Caco-2 (cell line): ENCODE results near the gene TMPRSS3. TPM values are rescaled to one million over a fixed set of nuclear protein-coding genes. Genes with fewer than 3 reads are reported as not detected.

Source experiments
- BruUV-seq: library from RNA; stranded (reverse); fragments of 400-500 nt; replicated peaks from 2 replicates; lab custom pipeline; 2021; lab: Mats Ljungman, UMichigan
- CTCF ChIA-PET: fragments of 300-600 bp; sonication (Branson Sonifier 250); formaldehyde crosslinking; loops from one replicate; lab custom pipeline; 2022; ENCODE audit warnings: antibody characterized with exemption; lab: Charles Lee
- POLR2A ChIA-PET: fragments of 300-600 bp; sonication (Branson Sonifier 250); formaldehyde crosslinking; loops from one replicate; lab custom pipeline; 2022; ENCODE audit warnings: antibody characterized with exemption; lab: Charles Lee
- DNase-seq, 2 experiments: peaks; one replicate each; pipeline versions ENCODE4 v3.0.0 to v3.0.0-alpha.2; 2020 to 2022
- H3K27me3 ChIP-seq: replicated peaks from 2 replicates; pipeline ENCODE4 v1.6.0; 2011; ENCODE audit warnings: low read length; ENCODE audit not compliant: control insufficient read depth, insufficient read depth
- H3K36me3 ChIP-seq: 2 replicates; pipeline ENCODE4 v1.5.1; 2011; ENCODE audit warnings: low read length; ENCODE audit not compliant: control insufficient read depth, insufficient read depth
- H3K4me1 ChIP-seq: fragments of 250-450 bp; sonication (Bioruptor Pico); 2 replicates; pipeline ENCODE4 v1.5.1; 2020; ENCODE audit warnings: mild to moderate bottlenecking
- H3K4me3 ChIP-seq: 2 replicates; pipeline ENCODE4 v1.5.1; 2011; ENCODE audit warnings: low read depth, mild to moderate bottlenecking, control low read depth, low read length
- H3K9me3 ChIP-seq: fragments of 250-450 bp; sonication (Bioruptor Pico); 2 replicates; pipeline ENCODE4 v1.5.1; 2020; ENCODE audit warnings: mild to moderate bottlenecking, moderate library complexity
- H3K27ac Mint-ChIP-seq: one replicate; pipeline ENCODE4 v1.8.0; 2022; ENCODE audit warnings: mixed read lengths; ENCODE audit not compliant: unreplicated experiment
- H3K27me3 Mint-ChIP-seq: one replicate; pipeline ENCODE4 v1.8.0; 2022; ENCODE audit warnings: mixed read lengths; ENCODE audit not compliant: insufficient read depth, unreplicated experiment
- H3K36me3 Mint-ChIP-seq: one replicate; pipeline ENCODE4 v1.8.0; 2022; ENCODE audit warnings: mild to moderate bottlenecking, mixed read lengths; ENCODE audit not compliant: insufficient read depth, unreplicated experiment
- H3K4me1 Mint-ChIP-seq: one replicate; pipeline ENCODE4 v1.8.0; 2022; ENCODE audit warnings: low read depth, mixed read lengths; ENCODE audit not compliant: unreplicated experiment
- H3K4me3 Mint-ChIP-seq: one replicate; pipeline ENCODE4 v1.8.0; 2022; ENCODE audit warnings: mild to moderate bottlenecking, moderate library complexity, mixed read lengths; ENCODE audit not compliant: unreplicated experiment
- H3K9me3 Mint-ChIP-seq: one replicate; pipeline ENCODE4 v1.8.0; 2022; ENCODE audit warnings: mixed read lengths; ENCODE audit not compliant: unreplicated experiment
- CTCF ChIP-seq, 2 experiments: fragments of 200-600 bp in 1 of 2; IDR thresholded peaks; 1 replicate in 1 of 2; 2 replicates in 1 of 2; pipeline versions ENCODE4 v1.5.1 to v1.8.0; 2011 to 2022; ENCODE audit warnings: antibody characterized with exemption in 1 of 2, control low read depth in 1 of 2, inconsistent platforms in 1 of 2, low read depth in 1 of 2, low read length in 1 of 2, mild to moderate bottlenecking in 1 of 2, moderate library complexity in 1 of 2; ENCODE audit not compliant: insufficient read depth in 1 of 2, severe bottlenecking in 1 of 2, unreplicated experiment in 1 of 2
- intact Hi-C: fragments of 100-400 bp; cut with micrococcal nuclease; formaldehyde crosslinking; loops from one replicate; pipeline ENCODE4 v1.10.0; 2022; ENCODE audit not compliant: unreplicated experiment
- total RNA-seq: library from RNA; stranded (reverse); gene quantifications from 2 replicates; pipeline ENCODE4 v1.2.3, GENCODE V29; 2022

The TMPRSS3 gene
- total RNA-seq, 1 experiment from 2014 or later = not detected

DNA sequence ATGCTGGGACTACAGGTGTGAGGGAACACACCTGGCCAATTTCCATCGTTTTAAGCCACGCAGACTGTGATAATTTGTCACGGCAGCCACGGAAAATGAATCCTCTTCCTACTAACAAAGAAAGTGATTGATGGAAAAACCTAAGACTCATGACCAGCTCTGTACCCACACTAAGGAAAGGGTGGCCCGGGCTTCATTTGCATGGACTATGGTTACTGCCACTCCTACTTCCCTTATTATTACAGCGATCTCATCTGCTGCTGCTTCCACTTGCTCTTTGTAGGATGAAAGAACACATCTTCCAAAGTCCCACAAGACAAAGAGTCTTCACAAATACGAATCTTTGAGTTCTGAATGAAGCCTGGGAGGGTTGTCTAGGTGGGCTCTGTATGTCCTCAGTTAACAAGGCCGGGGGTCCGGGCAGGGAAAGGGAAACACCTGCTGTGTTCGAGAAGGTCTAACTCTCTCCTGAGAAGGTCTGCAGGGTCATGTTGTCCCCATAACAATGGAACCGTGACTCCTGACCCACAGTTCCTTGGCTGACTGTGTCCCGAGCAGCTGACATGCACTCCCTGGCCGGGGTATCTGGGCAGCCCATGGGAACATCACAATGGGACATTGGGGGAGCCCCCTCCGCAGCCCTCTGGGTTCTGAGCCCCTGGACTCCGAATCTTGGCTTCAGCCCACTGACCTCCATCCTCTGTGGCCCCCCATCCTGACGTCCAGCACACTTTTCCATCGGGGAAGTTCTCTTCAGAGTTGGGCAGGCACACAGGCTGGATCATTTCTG lies 16.2 kb downstream of the TMPRSS3 start:
- H3K27me3 Mint-ChIP-seq = no peaks in the 10 kb centered on the region
- H3K4me3 ChIP-seq = no peak overlapping the region
- H3K27me3 ChIP-seq = no peaks in the 10 kb centered on the region
- H3K9me3 ChIP-seq = no peaks in the 10 kb centered on the region; the same call in 1 of the 2 replicates
- no peak overlapping the region for H3K27ac Mint-ChIP-seq
- intact Hi-C loops = no loop called here
- H3K4me3 Mint-ChIP-seq = no peak overlapping the region
- POLR2A ChIA-PET = no interaction called here
- no peaks in the 10 kb centered on the region for H3K4me1 ChIP-seq
- DNase-seq = no peak
- BruUV-seq = no TSS peak
- no peaks in the 10 kb centered on the region for H3K36me3 Mint-ChIP-seq
- H3K9me3 Mint-ChIP-seq = no peaks in the 10 kb centered on the region
- no peaks in the 10 kb centered on the region for H3K36me3 ChIP-seq
- peaks cover 10% of the 10 kb centered on the region for H3K4me1 Mint-ChIP-seq
- CTCF ChIA-PET = no interaction called here
- no peak for TF ChIP-seq CTCF (IDR thresholded peaks at IDR 0.05; ENCODE audit: insufficient read depth in 1 of 2, low read depth in 1 of 2, low read length in 1 of 2, severe bottlenecking in 1 of 2, unreplicated experiment in 1 of 2)

GRCh38 chr21:42378418-42378817 lies 17.4 kb downstream of the TMPRSS3 start:
- Histone ChIP-seq H3K9me3 (no peaks in the 10 kb centered on the region; the same call in 1 of the 2 replicates), H3K27me3 (no peaks in the 10 kb centered on the region), H3K4me3 (no peak overlapping the region), H3K4me1 (no peaks in the 10 kb centered on the region), H3K36me3 (no peaks in the 10 kb centered on the region)
- H3K4me3 Mint-ChIP-seq = no peak overlapping the region
- H3K36me3 Mint-ChIP-seq = no peaks in the 10 kb centered on the region
- no peaks in the 10 kb centered on the region for H3K27me3 Mint-ChIP-seq
- POLR2A ChIA-PET = no interaction called here
- BruUV-seq = no TSS peak
- DNase-seq = no peak
- no peak for TF ChIP-seq CTCF (IDR thresholded peaks at IDR 0.05; ENCODE audit: insufficient read depth in 1 of 2, low read depth in 1 of 2, low read length in 1 of 2, severe bottlenecking in 1 of 2, unreplicated experiment in 1 of 2)
- intact Hi-C loops = no loop called here
- H3K9me3 Mint-ChIP-seq = no peaks in the 10 kb centered on the region
- CTCF ChIA-PET = interaction anchor here (0.9 kb wide), 1 partner anchor 327 kb away, joined by 3 read pairs; no protein-coding TSS in a partner anchor
- peaks cover 10% of the 10 kb centered on the region for H3K4me1 Mint-ChIP-seq
- H3K27ac Mint-ChIP-seq = no peak overlapping the region

- no peak for TF ChIP-seq CTCF (IDR thresholded peaks at IDR 0.05; ENCODE audit: insufficient read depth in 1 of 2, low read depth in 1 of 2, low read length in 1 of 2, severe bottlenecking in 1 of 2, unreplicated experiment in 1 of 2)
- H3K27me3 Mint-ChIP-seq = no peaks in the 10 kb centered on the region
- Histone ChIP-seq H3K9me3 (no peaks in the 10 kb centered on the region; the same call in 1 of the 2 replicates), H3K4me3 (no peak overlapping the region), H3K36me3 (no peaks in the 10 kb centered on the region), H3K27me3 (no peaks in the 10 kb centered on the region), H3K4me1 (no peaks in the 10 kb centered on the region)
- H3K4me1 Mint-ChIP-seq = peaks cover 10% of the 10 kb centered on the region
- ChIA-PET POLR2A (no interaction called here), CTCF (interaction anchor here (0.5 to 0.9 kb wide), 2 partner anchors 67 to 328 kb away, joined by 3 to 7 read pairs; no protein-coding TSS in a partner anchor)
- intact Hi-C loops = no loop called here
- H3K36me3 Mint-ChIP-seq = no peaks in the 10 kb centered on the region
- no peaks in the 10 kb centered on the region for H3K9me3 Mint-ChIP-seq
- DNase-seq = no peak
- no TSS peak for BruUV-seq
- no peak overlapping the region for H3K4me3 Mint-ChIP-seq
- no peak overlapping the region for H3K27ac Mint-ChIP-seq
These were observed 17.9 kb downstream of the TMPRSS3 start for GRCh38 chr21:42377951-42378340.
